ENCODE data around the gene TNIK. TPM values are rescaled to one million over a fixed set of nuclear protein-coding genes. Genes with fewer than 3 reads are reported as not detected.

Gene TNIK
- polyA plus RNA-seq, 1 donor from 2014 or later: 19.3 TPM

DNA sequence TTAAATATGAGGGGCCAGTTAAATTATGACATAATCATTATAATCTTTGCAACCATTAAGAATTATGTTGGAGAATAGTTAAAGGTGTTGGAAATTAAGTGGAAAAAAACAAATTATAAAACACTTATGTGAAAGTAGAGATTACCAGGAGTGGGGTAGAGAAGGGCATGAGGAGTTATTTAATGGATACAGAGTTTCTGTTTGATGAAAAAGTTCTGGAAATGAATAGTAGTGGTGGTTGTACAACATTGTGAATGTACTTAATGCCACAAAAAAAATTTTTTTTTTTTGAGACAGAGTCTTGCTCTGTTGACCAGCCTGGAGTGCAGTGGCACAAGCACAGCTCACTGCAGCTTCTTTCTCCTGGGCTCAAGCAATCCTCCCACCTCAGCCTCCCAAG, 25.1 kb upstream of the TNIK start:
- Histone ChIP-seq H3K36me3 (ENCODE audit: insufficient read depth, low read length) (no peaks in the 10 kb centered on the region), H3K9me2 (ENCODE audit: insufficient read depth, low read length) (no peaks in the 10 kb centered on the region), H3K27ac (ENCODE audit: low read length) (no peak overlapping the region), H3K4me3 (ENCODE audit: low read length) (no peak overlapping the region), H3K27me3 (ENCODE audit: insufficient read depth, low read depth, low read length) (no peaks in the 10 kb centered on the region), H3K9me3 (ENCODE audit: low read length) (no peaks in the 10 kb centered on the region), H4K20me1 (ENCODE audit: insufficient read depth) (no peaks in the 10 kb centered on the region), H3K9ac (ENCODE audit: low read length) (no peak overlapping the region), H2AFZ (ENCODE audit: low read depth, low read length) (no peak overlapping the region), H3F3A (ENCODE audit: insufficient read depth, low read length, poor library complexity, severe bottlenecking) (no peaks in the 10 kb centered on the region), H3K79me2 (replicated peaks; ENCODE audit: insufficient read depth, low read length) (no peaks in the 10 kb centered on the region), H3K4me2 (ENCODE audit: low read length) (no peak overlapping the region)
- TF ChIP-seq SMC3 (conservative IDR thresholded peaks at IDR 0.05; ENCODE audit: poor library complexity): no peak
- TF ChIP-seq, protein P1, sequence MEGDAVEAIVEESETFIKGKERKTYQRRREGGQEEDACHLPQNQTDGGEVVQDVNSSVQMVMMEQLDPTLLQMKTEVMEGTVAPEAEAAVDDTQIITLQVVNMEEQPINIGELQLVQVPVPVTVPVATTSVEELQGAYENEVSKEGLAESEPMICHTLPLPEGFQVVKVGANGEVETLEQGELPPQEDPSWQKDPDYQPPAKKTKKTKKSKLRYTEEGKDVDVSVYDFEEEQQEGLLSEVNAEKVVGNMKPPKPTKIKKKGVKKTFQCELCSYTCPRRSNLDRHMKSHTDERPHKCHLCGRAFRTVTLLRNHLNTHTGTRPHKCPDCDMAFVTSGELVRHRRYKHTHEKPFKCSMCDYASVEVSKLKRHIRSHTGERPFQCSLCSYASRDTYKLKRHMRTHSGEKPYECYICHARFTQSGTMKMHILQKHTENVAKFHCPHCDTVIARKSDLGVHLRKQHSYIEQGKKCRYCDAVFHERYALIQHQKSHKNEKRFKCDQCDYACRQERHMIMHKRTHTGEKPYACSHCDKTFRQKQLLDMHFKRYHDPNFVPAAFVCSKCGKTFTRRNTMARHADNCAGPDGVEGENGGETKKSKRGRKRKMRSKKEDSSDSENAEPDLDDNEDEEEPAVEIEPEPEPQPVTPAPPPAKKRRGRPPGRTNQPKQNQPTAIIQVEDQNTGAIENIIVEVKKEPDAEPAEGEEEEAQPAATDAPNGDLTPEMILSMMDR (IDR thresholded peaks at IDR 0.05; ENCODE audit: poor library complexity, severe bottlenecking): no peak
- TF ChIP-seq EZH2 (IDR thresholded peaks at IDR 0.05; ENCODE audit: borderline replicate concordance, insufficient read depth, low read length, poor library complexity, severe bottlenecking): no peak
- no peak for TF ChIP-seq MXI1 (conservative IDR thresholded peaks at IDR 0.05; ENCODE audit: poor library complexity, severe bottlenecking)
- TF ChIP-seq EP300 (conservative IDR thresholded peaks at IDR 0.05; ENCODE audit: poor library complexity, severe bottlenecking): no peak
- no peak for TF ChIP-seq REST (IDR thresholded peaks at IDR 0.05; ENCODE audit: borderline replicate concordance)
- TF ChIP-seq TAF1 (IDR thresholded peaks at IDR 0.05; ENCODE audit: low read depth): no peak
- no peak for TF ChIP-seq RAD21 (conservative IDR thresholded peaks at IDR 0.05)

GRCh38 chr3:171481011-171481410, 20.8 kb upstream of the TNIK start:
- Histone ChIP-seq H3K4me2 (ENCODE audit: low read length) (no peak overlapping the region), H3K36me3 (ENCODE audit: insufficient read depth, low read length) (no peaks in the 10 kb centered on the region), H2AFZ (ENCODE audit: low read depth, low read length) (no peak overlapping the region), H3K27me3 (ENCODE audit: insufficient read depth, low read depth, low read length) (no peaks in the 10 kb centered on the region), H3K9ac (ENCODE audit: low read length) (no peak overlapping the region), H3K79me2 (replicated peaks; ENCODE audit: insufficient read depth, low read length) (no peaks in the 10 kb centered on the region), H3K4me3 (ENCODE audit: low read length) (no peak overlapping the region), H4K20me1 (ENCODE audit: insufficient read depth) (no peaks in the 10 kb centered on the region), H3K27ac (ENCODE audit: low read length) (no peak overlapping the region), H3K9me3 (ENCODE audit: low read length) (no peaks in the 10 kb centered on the region), H3K9me2 (ENCODE audit: insufficient read depth, low read length) (no peaks in the 10 kb centered on the region), H3F3A (ENCODE audit: insufficient read depth, low read length, poor library complexity, severe bottlenecking) (no peaks in the 10 kb centered on the region)
- TF ChIP-seq REST (IDR thresholded peaks at IDR 0.05; ENCODE audit: borderline replicate concordance): no peak
- TF ChIP-seq EP300 (conservative IDR thresholded peaks at IDR 0.05; ENCODE audit: poor library complexity, severe bottlenecking): no peak
- no peak for TF ChIP-seq EZH2 (IDR thresholded peaks at IDR 0.05; ENCODE audit: borderline replicate concordance, insufficient read depth, low read length, poor library complexity, severe bottlenecking)
